ENCODE measurements around the gene SLBP. TPM values are rescaled to one million over a fixed set of nuclear protein-coding genes. Genes with fewer than 3 reads are reported as not detected.
A peak's percentile ranks its signal among the peaks of the same experiment; 100 is the strongest.

The SLBP gene
- total RNA-seq, 2 donors from 2014 or later: 46.7 to 84.5 TPM

- intact Hi-C loops (cut with DNase I): no loop called here
- no peak for TF ChIP-seq POLR2A (IDR thresholded peaks at IDR 0.05)
- peak; percentile 92 to 96 (median 94) for TF ChIP-seq CTCF (IDR thresholded peaks at IDR 0.05)
- peak; percentile 68 for TF ChIP-seq POLR2AphosphoS5 (IDR thresholded peaks at IDR 0.05)
- peak; percentile 89 for DNase-seq (ENCODE audit: low spot score)
- peaks cover 5% of the 10 kb centered on the region for H3K4me1 ChIP-seq (replicated peaks)
- no peak overlapping the region for H3K4me3 ChIP-seq
- H3K36me3 ChIP-seq: no peaks in the 10 kb centered on the region
- 59% methylated on average over 17 of the region's 17 CpGs for WGBS
- H3K27me3 ChIP-seq (replicated peaks; ENCODE audit: insufficient read depth): no peaks in the 10 kb centered on the region
- no peaks in the 10 kb centered on the region for H3K9me3 ChIP-seq
- no peak overlapping the region for H3K27ac ChIP-seq
Measured at GRCh38 chr4:1726146-1726934, 14.2 kb upstream of the SLBP start.

- Histone ChIP-seq H3K27ac (no peak overlapping the region), H3K27me3 (replicated peaks; ENCODE audit: insufficient read depth) (no peaks in the 10 kb centered on the region), H3K9me3 (no peaks in the 10 kb centered on the region), H3K4me1 (replicated peaks) (peaks cover 5% of the 10 kb centered on the region), H3K36me3 (no peaks in the 10 kb centered on the region), H3K4me3 (no peak overlapping the region)
- WGBS: 96% methylated on average over 10 of the region's 10 CpGs
- no peak for TF ChIP-seq CTCF (IDR thresholded peaks at IDR 0.05)
- no peak for TF ChIP-seq POLR2AphosphoS5 (IDR thresholded peaks at IDR 0.05)
- TF ChIP-seq POLR2A (IDR thresholded peaks at IDR 0.05): no peak
- DNase-seq (ENCODE audit: low spot score): no peak
- intact Hi-C loops (cut with DNase I): loop anchor here (2.0 kb wide), 1 partner anchor 27 kb away; no protein-coding TSS in a partner anchor
Measured at GRCh38 chr4:1725521-1725920, 13.4 kb upstream of the SLBP start.

- Histone ChIP-seq H3K4me1 (replicated peaks) (peaks cover 21% of the 10 kb centered on the region), H3K36me3 (no peaks in the 10 kb centered on the region), H3K4me3 (no peak overlapping the region), H3K9me3 (no peaks in the 10 kb centered on the region), H3K27ac (peak overlapping the region in 1 of 2 donors; percentile 22), H3K27me3 (replicated peaks; ENCODE audit: insufficient read depth) (no peaks in the 10 kb centered on the region)
- intact Hi-C loops (cut with DNase I): loop anchor here (5.0 kb wide), 1 partner anchor 41 kb away; the partner anchor contains the start of gene FAM53A
- no peak for TF ChIP-seq POLR2A (IDR thresholded peaks at IDR 0.05)
- TF ChIP-seq CTCF (IDR thresholded peaks at IDR 0.05): no peak
- no peak for TF ChIP-seq POLR2AphosphoS5 (IDR thresholded peaks at IDR 0.05)
- WGBS: 78% methylated on average over 12 of the region's 12 CpGs
- no peak for DNase-seq (ENCODE audit: low spot score)
Measured at GRCh38 chr4:1723131-1723801, 11.1 kb upstream of the SLBP start.

- H3K27me3 ChIP-seq (replicated peaks; ENCODE audit: insufficient read depth): no peaks in the 10 kb centered on the region
- 62% methylated on average over 18 of the region's 18 CpGs for WGBS
- peak overlapping the region in 1 of 2 donors; percentile 22 for H3K27ac ChIP-seq
- no peak for DNase-seq (ENCODE audit: low spot score)
- H3K4me3 ChIP-seq: no peak overlapping the region
- H3K4me1 ChIP-seq (replicated peaks): peaks cover 23% of the 10 kb centered on the region
- TF ChIP-seq CTCF (IDR thresholded peaks at IDR 0.05) (no peak), POLR2A (IDR thresholded peaks at IDR 0.05) (no peak), POLR2AphosphoS5 (IDR thresholded peaks at IDR 0.05) (no peak)
- intact Hi-C loops (cut with DNase I): loop anchor here (5.0 kb wide), 1 partner anchor 40 kb away; the partner anchor contains the start of gene FAM53A
- H3K9me3 ChIP-seq: no peaks in the 10 kb centered on the region
- H3K36me3 ChIP-seq: peaks cover 0 to 3% of the 10 kb centered on the region in 2 donors
Measured at GRCh38 chr4:1722551-1723118, 10.5 kb upstream of the SLBP start.
